ENCODE results near the gene ESYT2.

Gene ESYT2

GRCh38 chr7:158837790-158838637 is 8.7 kb upstream of the ESYT2 start:
- FAIRE-seq (no peak), DNase-seq (ENCODE audit: insufficient read length, low spot score) (no peak)
- TF ChIP-seq CTCF (IDR thresholded peaks at IDR 0.05; ENCODE audit: insufficient read depth, missing control alignments): no peak

- no peak for FAIRE-seq
- no peak for DNase-seq (ENCODE audit: insufficient read length, low spot score)
- TF ChIP-seq CTCF (IDR thresholded peaks at IDR 0.05; ENCODE audit: insufficient read depth, missing control alignments): no peak
These were observed 7.4 kb upstream of the ESYT2 start for GRCh38 chr7:158836692-158837091.

- DNase-seq (ENCODE audit: insufficient read length, low spot score) (no peak), FAIRE-seq (no peak)
- no peak for TF ChIP-seq CTCF (IDR thresholded peaks at IDR 0.05; ENCODE audit: insufficient read depth, missing control alignments)
These were observed 5.8 kb upstream of the ESYT2 start for GRCh38 chr7:158834878-158835784.

GRCh38 chr7:158832994-158833393 is 3.7 kb upstream of the ESYT2 start:
- no peak for DNase-seq (ENCODE audit: insufficient read length, low spot score)
- TF ChIP-seq CTCF (IDR thresholded peaks at IDR 0.05; ENCODE audit: insufficient read depth, missing control alignments): no peak

DNA sequence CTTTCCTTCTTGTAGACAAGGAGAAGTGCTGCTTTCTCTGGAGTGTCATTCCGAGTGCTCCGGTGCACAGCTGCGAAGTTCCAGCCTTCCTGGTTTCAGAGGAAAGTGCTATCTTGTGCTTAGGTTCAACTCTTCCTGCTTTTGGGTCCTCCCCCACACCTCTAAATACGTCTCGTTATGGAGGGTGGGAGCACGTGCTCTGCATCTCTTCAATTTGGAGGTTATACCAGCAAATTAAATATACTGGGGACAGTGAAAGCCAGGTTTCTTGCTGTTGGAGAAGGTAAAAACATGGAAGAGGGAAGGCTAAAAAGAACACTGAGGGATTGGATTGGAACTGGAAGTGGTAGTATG is 2.4 kb upstream of the ESYT2 start:
- DNase-seq (ENCODE audit: insufficient read length, low spot score) (no peak), FAIRE-seq (no peak)

More at GRCh38 chr7:158832994-158833393, 3.7 kb upstream of the ESYT2 start:
- FAIRE-seq: no peak

GRCh38 chr7:158830211-158830723 is 958 bp upstream of the ESYT2 start:
- FAIRE-seq (no peak), DNase-seq (ENCODE audit: insufficient read length, low spot score) (no peak)
- TF ChIP-seq CTCF (IDR thresholded peaks at IDR 0.05; ENCODE audit: insufficient read depth, missing control alignments): no peak

More for the DNA sequence above, 2.4 kb upstream of the ESYT2 start:
- no peak for TF ChIP-seq CTCF (IDR thresholded peaks at IDR 0.05; ENCODE audit: insufficient read depth, missing control alignments)
